HuH-7.5 (cell line): Measurements from ENCODE around the gene ANKRD24.
"Not testable (repeated sequence)": the region's sequence is repeated elsewhere in the genome, so short reads cannot be mapped to it uniquely, and the experiment has no call there.

Experiments used
- DNase-seq: peaks from one replicate; pipeline ENCODE4 v3.0.0; 2011; ENCODE audit warnings: low spot score

Gene ANKRD24

GRCh38 chr19:4197625-4198466, 15.4 kb downstream of the ANKRD24 start:
- no peak for DNase-seq

GRCh38 chr19:4198467-4199126, 16.1 kb downstream of the ANKRD24 start:
- DNase-seq = peak; percentile 35

- DNase-seq = peak; percentile 79
These were observed 17.3 kb downstream of the ANKRD24 start for GRCh38 chr19:4199699-4200293.

GRCh38 chr19:4200940-4201542, 18.6 kb downstream of the ANKRD24 start:
- DNase-seq = no peak

- DNase-seq = no peak
These were observed 19.3 kb downstream of the ANKRD24 start for GRCh38 chr19:4201798-4202197.

GRCh38 chr19:4206818-4207484, 24.5 kb downstream of the ANKRD24 start:
- DNase-seq = peak; percentile 57

- DNase-seq = peak; percentile 81
These were observed 26.1 kb downstream of the ANKRD24 start for GRCh38 chr19:4208385-4209094.

GRCh38 chr19:4210166-4210731, 27.8 kb downstream of the ANKRD24 start:
- no peak for DNase-seq

GRCh38 chr19:4213116-4213515, 30.6 kb downstream of the ANKRD24 start:
- no peak for DNase-seq

- no peak for DNase-seq
These were observed 33.3 kb downstream of the ANKRD24 start for GRCh38 chr19:4215807-4216206.

GRCh38 chr19:4216846-4217245, 34.4 kb downstream of the ANKRD24 start:
- no peak for DNase-seq

GRCh38 chr19:4217429-4218264, 35.2 kb downstream of the ANKRD24 start:
- DNase-seq = no peak

GRCh38 chr19:4218523-4218922, 36.0 kb downstream of the ANKRD24 start:
- DNase-seq = not testable (repeated sequence)

- no peak for DNase-seq
These were observed 37.7 kb downstream of the ANKRD24 start for GRCh38 chr19:4220188-4220587.

- DNase-seq = no peak
These were observed 42.0 kb downstream of the ANKRD24 start for GRCh38 chr19:4224470-4224869.

GRCh38 chr19:4225885-4226284, 43.4 kb downstream of the ANKRD24 start:
- no peak for DNase-seq

GRCh38 chr19:4227771-4228170, 45.3 kb downstream of the ANKRD24 start:
- no peak for DNase-seq

- DNase-seq = no peak
These were observed 46.3 kb downstream of the ANKRD24 start for GRCh38 chr19:4228765-4229178.

GRCh38 chr19:4229179-4229931, 46.9 kb downstream of the ANKRD24 start, which contains the start of gene EBI3:
EBI3 (plus strand) TSS chr19:4229523; CDS start chr19:4229551, 28 bp downstream.
- no peak for DNase-seq
